ENCODE data around the gene MET. TPM values are rescaled to one million over a fixed set of nuclear protein-coding genes. Genes with fewer than 3 reads are reported as not detected.

Gene MET
- total RNA-seq, 4 donors from 2014 or later, result 3.8 to 25.0 (median 18.6) TPM

DNA sequence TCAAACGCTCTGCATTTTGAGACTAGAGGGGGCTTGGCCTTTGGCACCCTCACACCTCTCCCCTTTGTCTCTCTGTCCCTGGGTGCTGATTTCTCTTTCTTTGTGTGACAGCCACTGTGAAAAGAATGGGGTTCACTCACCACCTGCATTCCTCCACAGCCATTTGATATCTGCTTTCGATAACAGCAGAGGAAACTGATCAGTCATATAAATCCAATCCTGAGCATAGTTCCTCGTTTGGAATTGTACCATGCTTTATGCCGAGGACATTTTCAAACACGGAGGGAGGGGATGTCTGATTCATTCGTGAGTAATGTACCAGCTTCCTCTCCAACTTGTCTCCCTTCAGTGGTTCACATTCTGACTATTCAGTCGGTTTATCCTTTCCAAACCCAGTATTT is 15.8 kb downstream of the MET start:
- no peaks in the 10 kb centered on the region for H3K27me3 ChIP-seq
- H3K36me3 ChIP-seq, result no peaks in the 10 kb centered on the region
- DNase-seq, result no peak
- WGBS, 2 donors, result 17 to 18% methylated on average over 7 of the region's 7 CpGs
- H3K4me3 ChIP-seq, result no peak overlapping the region
- TF ChIP-seq, protein P1, sequence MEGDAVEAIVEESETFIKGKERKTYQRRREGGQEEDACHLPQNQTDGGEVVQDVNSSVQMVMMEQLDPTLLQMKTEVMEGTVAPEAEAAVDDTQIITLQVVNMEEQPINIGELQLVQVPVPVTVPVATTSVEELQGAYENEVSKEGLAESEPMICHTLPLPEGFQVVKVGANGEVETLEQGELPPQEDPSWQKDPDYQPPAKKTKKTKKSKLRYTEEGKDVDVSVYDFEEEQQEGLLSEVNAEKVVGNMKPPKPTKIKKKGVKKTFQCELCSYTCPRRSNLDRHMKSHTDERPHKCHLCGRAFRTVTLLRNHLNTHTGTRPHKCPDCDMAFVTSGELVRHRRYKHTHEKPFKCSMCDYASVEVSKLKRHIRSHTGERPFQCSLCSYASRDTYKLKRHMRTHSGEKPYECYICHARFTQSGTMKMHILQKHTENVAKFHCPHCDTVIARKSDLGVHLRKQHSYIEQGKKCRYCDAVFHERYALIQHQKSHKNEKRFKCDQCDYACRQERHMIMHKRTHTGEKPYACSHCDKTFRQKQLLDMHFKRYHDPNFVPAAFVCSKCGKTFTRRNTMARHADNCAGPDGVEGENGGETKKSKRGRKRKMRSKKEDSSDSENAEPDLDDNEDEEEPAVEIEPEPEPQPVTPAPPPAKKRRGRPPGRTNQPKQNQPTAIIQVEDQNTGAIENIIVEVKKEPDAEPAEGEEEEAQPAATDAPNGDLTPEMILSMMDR (IDR thresholded peaks at IDR 0.05), result no peak
- TF ChIP-seq POLR2A (IDR thresholded peaks at IDR 0.05), result no peak
- intact Hi-C loops (cut with DNase I), result no loop called here
- peak overlapping the region in 2 of 4 donors; percentile 30 to 31 for H3K27ac ChIP-seq
- H3K9me3 ChIP-seq, result no peaks in the 10 kb centered on the region
- H3K4me1 ChIP-seq, result peaks cover 5 to 24% (median 7%) of the 10 kb centered on the region in 3 donors

DNA sequence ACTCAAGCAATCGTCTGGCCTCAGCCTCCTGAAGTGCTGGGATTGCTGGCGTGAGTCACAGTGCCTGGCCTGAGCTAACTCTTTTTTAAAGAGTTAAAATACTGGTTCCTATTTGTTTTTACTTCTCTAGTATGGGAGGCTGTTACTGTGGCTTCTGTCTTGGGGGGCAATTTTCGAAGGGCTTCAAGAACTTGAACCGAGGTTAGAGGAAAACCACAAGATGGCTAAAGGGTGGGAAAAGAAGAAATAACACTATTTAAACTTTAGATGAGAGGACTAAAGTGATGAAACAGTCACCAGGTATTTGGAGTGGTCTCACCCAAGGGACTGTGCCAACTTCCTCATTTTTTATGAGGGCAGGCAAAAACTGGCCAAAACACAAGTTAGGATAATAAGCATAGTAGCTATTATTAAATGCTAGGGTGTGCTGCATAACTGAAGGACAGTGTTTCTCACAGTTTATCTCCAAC is 17.8 kb downstream of the MET start:
- no peaks in the 10 kb centered on the region for H3K36me3 ChIP-seq
- TF ChIP-seq POLR2A (IDR thresholded peaks at IDR 0.05), result no peak
- TF ChIP-seq, protein P1 (IDR thresholded peaks at IDR 0.05), result no peak
- H3K4me1 ChIP-seq, result peaks cover 5 to 30% (median 7%) of the 10 kb centered on the region in 3 donors
- WGBS, 2 donors, result 53 to 66% methylated on average over 4 of the region's 4 CpGs
- no peak overlapping the region for H3K4me3 ChIP-seq
- DNase-seq, result no peak
- no peaks in the 10 kb centered on the region for H3K9me3 ChIP-seq
- intact Hi-C loops (cut with DNase I), result no loop called here
- no peak overlapping the region for H3K27ac ChIP-seq
- H3K27me3 ChIP-seq, result no peaks in the 10 kb centered on the region

DNA sequence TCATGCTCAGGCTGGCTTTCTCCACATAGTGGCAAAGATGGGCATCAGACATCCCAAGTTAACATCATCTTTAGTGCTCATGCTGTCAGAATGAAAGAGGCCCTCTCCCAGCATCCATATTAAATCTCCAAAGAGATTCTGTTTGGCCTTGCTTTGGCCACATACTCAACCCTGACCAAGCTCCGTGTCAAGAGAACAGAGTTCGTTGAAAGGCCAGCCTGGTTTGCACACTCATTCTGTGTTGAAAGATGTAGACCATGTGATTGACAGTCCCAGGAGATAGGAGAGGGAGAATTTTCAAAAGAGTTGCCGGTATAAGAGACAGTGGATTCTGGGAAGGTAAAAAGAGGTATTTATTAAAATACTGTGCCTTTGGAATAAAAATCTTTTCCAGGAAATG is 19.7 kb downstream of the MET start:
- no peak for TF ChIP-seq POLR2A (IDR thresholded peaks at IDR 0.05)
- TF ChIP-seq, protein P1 (IDR thresholded peaks at IDR 0.05), result no peak
- H3K4me3 ChIP-seq, result no peak overlapping the region
- intact Hi-C loops (cut with DNase I), result no loop called here
- peaks cover 5 to 30% (median 7%) of the 10 kb centered on the region in 3 donors for H3K4me1 ChIP-seq
- no peaks in the 10 kb centered on the region for H3K27me3 ChIP-seq
- WGBS, 2 donors, result 77 to 82% methylated on average over 3 of the region's 3 CpGs
- H3K36me3 ChIP-seq, result no peaks in the 10 kb centered on the region
- H3K27ac ChIP-seq, result no peak overlapping the region
- no peak for DNase-seq
- H3K9me3 ChIP-seq, result no peaks in the 10 kb centered on the region

DNA sequence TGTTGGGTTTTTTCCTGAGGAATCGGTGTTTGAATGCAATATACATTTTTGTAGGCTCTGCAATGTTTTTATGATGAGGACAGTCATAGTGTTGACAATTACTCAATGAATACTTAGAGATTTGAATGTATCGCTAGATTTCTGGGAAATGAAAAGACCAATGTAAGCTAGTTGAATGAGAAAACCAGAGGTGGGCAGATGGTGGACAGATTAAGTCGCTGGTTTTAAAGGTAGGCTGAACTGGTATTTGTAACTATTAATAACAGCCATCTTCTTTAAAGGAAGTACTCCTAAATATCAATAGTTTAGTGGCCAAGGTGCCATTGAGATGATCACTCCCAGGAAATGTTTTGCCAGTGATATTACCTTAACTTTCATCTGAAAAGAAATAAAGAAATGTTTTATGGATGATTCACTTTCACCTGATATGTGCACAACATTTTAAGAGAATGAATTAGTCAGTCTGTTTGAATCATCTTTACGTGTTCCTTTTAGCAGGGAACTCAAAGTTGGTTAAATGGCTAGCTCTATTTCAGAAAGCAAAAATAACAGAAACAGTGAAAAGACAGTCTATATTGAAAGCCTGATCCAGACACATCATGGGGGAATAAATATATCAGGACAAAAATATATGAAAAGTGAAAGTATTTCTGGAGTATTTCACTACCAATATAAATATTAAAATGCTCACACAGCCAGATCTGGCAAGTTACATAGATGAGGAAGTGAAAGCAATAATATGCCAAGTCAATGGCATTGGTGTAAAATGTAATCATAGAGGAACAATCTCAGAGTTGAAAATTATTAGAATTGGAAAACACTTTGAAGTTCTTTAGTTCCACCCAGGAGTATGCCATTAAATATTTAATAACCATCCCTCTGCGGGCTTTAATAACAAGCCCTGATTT is 20.7 kb downstream of the MET start:
- no peak for DNase-seq
- Histone ChIP-seq H3K36me3 (no peaks in the 10 kb centered on the region), H3K27me3 (no peaks in the 10 kb centered on the region), H3K9me3 (no peaks in the 10 kb centered on the region), H3K27ac (peak overlapping the region in 2 of 4 donors; percentile 29 to 32), H3K4me3 (no peak overlapping the region), H3K4me1 (peaks cover 4 to 26% (median 5%) of the 10 kb centered on the region in 3 donors)
- intact Hi-C loops (cut with DNase I), result no loop called here
- 65 to 67% methylated on average over 5 of the region's 5 CpGs for WGBS, 2 donors
- TF ChIP-seq POLR2A (IDR thresholded peaks at IDR 0.05), result no peak
- TF ChIP-seq, protein P1 (IDR thresholded peaks at IDR 0.05), result no peak

DNA sequence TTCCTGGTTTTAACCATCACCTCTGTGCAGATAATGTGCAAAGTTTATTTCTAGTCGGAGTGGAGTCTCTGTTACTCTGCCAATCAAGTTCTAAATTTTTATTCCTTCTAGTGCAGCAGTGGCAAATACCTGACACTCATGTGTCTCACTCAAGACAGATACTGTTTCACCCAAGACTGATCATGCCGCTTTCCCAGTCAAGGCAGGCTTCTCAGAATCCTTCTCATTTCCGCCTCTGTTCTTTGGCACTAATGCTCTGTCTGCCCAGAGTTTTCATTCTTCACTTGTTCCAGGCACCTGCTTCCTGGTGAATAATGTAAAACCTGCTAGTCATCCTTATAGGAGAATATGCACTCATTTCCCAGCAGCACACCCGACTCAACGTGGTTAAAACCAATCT is 24.7 kb downstream of the MET start:
- intact Hi-C loops (cut with DNase I), result no loop called here
- DNase-seq, result no peak
- WGBS, 2 donors, result 82% methylated on average over 5 of the region's 5 CpGs

More for the DNA sequence above, 24.7 kb downstream of the MET start:
- H3K27ac ChIP-seq, result peak overlapping the region in 1 of 4 donors; percentile 22
- TF ChIP-seq POLR2A (IDR thresholded peaks at IDR 0.05), result no peak
- TF ChIP-seq, protein P1 (IDR thresholded peaks at IDR 0.05), result no peak
- no peak overlapping the region for H3K4me3 ChIP-seq
- H3K9me3 ChIP-seq, result no peaks in the 10 kb centered on the region
- H3K36me3 ChIP-seq, result no peaks in the 10 kb centered on the region
- no peaks in the 10 kb centered on the region for H3K27me3 ChIP-seq
- H3K4me1 ChIP-seq, result peaks cover 0 to 9% (median 4%) of the 10 kb centered on the region in 3 donors
